GM19023 (cell line): ENCODE measurements around the gene RSAD2.
"Not testable (repeated sequence)": the region's sequence is repeated elsewhere in the genome, so short reads cannot be mapped to it uniquely, and the experiment has no call there.

Experiments used
- ATAC-seq: cut with Tn5 transposase; IDR thresholded peaks from one replicate; pipeline ENCODE4 v1.9.1; 2021; ENCODE audit warnings: mild to moderate bottlenecking, moderate library complexity; ENCODE audit not compliant: unreplicated experiment

The RSAD2 gene

DNA sequence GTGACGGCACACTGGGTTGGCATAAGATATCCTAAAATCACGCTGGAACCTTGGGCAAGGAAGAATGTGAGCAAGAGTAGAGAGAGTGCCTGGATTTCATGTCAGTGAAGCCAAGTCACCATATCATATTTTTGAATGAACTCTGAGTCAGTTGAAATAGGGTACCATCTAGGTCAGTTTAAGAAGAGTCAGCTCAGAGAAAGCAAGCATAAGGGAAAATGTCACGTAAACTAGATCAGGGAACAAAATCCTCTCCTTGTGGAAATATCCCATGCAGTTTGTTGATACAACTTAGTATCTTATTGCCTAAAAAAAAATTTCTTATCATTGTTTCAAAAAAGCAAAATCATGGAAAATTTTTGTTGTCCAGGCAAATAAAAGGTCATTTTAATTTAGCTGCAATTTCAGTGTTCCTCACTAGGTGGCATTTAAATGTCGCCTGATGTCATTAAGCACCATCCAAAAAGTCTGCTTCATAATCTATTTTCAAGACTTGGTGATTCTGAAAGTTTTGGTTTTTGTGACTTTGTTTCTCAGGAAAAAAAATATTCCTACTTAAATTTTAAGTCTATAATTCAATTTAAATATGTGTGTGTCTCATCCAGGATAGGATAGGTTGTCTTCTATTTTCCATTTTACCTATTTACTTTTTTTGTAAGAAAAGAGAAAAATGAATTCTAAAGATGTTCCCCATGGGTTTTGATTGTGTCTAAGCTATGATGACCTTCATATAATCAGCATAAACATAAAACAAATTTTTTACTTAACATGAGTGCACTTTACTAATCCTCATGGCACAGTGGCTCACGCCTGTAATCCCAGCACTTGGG, 19.6 kb downstream of the RSAD2 start:
- no peak for ATAC-seq

DNA sequence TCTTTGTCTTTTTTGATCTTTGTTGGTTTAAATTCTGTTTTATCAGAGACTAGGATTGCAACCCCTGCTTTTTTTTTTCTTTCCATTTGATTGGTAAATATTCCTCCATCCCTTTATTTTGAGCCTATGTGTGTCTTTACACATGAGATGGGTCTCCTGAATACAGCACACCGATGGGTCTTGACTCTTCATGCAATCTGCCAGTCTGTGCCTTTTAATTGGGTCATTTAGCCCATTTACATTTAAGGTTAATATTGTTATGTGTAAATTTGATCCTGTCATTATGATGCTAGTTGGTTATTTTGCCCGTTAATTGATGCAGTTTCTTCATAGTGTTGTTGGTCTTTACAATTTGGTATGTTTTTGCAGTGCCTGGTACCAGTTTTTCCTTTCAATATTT, 25.0 kb downstream of the RSAD2 start:
- ATAC-seq, result not testable (repeated sequence)

DNA sequence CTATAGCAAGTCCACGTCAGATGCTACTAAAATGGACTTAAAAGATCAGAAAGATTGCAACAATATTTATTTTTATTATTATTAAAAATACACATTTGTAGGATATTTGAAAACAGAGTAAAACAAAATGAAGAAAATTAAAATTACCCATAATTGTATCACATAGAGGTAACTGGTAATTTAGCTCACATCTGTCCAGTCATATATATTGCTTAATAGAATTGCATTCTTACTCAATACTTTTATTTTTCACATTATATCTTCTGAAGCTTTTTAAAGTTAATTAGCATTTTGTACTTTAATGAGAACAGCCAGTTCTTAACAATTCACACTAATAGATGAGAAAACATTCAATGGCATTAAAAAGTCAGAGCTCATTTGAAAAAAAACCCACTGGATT, 28.1 kb downstream of the RSAD2 start:
- no peak for ATAC-seq

DNA sequence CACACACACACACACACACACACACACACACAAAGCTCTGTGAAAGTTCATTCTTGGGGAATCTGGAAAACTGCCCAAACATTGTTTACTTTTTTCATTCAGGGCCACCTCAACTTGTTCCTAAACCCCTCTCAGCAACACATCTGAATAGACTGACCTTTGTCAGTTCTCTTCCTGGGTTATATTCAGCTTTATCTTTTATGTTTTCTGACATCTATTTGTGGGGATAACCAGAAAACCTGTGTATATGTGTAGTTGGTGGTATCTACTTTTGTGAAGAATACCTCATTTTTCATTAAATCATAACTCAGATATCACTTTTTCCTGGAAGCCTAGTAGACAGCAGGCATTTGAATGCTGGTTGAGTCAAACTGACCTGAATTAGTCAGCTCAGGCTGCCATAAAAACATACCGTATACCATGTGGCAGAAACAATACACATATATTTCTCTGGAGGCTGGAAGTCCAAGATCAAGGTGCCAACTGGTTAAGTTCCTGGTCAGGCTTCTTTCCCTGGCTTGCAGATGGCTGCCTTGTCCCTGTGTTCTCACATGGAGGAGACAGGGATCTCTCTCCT, 28.7 kb downstream of the RSAD2 start:
- no peak for ATAC-seq

DNA sequence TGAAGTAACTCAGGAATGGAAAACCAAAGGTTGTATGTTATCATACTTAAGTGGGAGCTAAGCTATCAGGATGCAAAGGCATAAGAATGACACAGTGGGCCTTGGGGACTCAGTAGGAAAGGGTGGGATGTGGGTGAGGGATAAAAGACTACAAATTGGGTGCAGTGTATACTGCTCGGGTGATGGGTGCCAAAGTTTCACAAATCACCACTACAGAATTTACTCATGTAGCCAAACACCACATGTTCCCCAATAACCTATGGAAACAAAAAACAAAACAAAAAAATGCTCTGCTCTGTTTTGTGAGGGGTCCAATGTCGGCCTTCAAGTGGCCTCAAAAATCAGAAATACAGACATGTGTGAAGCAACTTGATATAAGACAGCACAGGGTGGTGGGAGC, 30.7 kb downstream of the RSAD2 start:
- no peak for ATAC-seq

DNA sequence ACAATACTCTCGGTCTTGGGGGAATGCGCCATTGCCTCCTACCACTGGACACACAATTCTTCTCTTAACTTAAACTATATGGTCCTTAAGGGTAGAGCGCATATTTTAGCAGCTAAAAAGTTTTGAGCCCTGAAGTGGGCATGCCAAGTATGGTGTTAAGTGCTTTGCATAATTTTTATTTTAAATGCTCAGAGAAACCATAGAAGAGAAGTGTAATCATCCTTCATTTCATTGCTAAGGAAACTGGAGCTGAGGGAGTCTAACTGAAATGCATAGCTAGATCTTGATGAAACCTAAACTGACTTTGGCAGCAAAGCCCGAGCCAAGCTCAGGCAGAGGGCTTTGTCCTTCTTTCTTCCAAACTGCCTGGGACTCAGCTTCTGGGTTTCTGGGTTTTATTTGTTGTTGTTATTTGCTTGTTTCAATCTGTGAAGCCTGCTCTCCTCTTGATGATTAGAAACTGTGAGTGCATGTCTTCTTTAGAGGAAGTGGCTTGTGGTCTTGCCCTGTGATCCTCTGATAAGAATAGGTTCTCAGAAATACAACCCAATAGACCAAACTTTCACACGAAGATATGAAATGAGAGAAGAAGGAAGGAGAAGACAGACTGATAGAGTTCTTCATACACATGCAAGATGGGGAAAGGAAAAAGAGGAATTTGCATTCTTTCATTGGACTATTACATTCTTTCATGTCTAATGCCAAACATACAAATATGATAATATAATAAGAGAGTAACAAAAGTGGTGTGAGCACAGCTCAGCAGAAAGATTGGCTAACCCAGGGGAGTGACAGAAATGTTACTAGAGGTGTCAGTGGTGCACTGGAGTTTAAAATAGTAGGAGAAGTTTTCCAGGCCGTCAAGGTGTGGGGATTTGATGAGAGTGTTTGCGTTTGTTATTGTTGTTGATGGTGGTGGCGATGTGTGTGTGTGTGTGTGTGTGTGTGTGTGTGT, 32.1 kb downstream of the RSAD2 start:
- peak; percentile 97 for ATAC-seq

DNA sequence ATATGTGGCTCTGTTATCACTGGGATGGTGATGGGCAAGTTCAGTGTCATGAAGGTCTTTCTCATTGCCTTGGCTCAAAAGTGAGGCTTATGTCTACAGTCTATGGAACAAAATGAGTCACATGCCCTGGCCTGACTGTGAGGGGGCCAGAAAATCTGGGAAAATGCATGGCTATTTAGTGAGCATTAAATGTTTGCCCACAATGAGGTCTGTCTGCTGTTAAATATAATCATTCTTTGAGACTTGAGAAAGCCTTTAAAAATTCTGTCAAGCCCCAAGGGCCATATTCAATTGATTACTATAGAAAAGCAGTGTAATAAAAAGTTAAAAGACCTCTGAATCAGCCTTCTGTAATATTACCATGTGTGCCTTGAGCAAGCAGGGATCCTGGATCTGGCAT, 34.1 kb downstream of the RSAD2 start:
- no peak for ATAC-seq

DNA sequence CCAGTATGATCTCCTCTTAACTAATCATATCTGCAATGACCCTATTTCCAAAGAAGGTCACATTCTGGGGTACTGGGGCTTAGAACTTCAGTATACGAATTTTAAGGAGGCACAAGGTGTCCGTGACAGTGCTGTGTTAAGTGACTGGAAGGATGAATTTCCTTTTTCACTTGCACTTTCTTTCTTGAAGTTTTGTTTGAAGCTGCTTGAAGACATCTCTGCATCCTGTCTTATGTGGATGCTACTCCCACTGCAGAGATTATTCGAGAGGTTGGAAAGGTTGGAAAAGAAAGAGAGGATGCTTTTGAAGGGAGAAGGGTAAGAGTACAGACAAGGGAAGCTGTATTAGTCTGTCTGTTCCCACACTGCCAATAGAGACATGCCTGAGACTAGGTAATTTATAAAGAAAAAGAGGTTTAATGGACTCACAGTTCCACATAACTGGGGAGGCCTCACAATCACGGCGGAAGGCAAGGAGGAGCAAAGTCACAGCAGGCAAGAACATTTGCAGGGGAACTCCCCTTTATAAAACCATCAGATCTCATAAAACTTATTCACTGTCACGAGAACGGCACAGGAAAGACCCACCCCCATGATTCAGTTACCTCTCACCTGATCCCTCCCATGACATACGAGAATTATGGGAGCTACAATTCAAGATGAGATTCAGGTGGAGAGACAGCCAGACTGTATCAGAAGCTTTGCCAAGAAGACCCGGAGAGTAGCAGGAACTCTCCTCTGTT, 36.0 kb downstream of the RSAD2 start:
- ATAC-seq, result no peak

DNA sequence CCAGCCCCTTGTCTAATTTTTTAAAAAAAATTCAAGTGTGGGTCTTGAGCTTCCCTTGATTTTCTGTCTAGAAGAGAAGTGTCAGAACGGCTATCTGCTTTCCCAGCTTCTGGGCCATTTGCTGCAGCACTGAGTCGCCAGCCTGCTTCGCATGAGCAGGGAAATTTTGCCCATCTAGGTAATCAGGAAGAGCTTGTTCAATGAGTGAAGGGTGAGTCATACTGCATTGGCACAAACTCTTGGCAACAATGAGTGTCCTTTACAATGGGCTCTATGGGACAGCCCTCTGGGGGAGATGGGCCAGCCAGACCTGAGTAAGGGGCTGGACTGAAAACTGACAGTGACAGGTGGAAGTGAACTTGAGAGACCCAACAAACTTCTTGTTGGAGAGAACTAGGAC, 37.3 kb downstream of the RSAD2 start:
- ATAC-seq, result no peak

DNA sequence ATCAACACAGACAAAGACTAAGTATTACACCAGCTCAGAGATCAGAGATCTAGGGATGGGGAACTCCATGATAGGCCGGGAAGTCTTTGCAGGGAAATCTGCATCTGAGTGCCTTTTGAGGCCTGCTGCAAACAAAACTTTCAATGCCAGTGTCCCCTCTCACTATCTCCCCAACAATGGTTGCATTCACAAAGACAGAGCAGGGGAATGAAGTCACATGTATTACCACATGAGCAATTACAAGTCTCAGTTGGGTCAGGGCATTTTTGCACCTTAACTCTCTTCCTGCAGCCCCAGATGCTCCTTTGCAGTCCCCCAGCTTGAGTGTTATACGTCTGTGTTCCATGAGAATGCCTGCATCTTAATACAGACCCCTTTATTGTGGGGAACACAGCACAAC, 37.8 kb downstream of the RSAD2 start:
- ATAC-seq, result no peak

DNA sequence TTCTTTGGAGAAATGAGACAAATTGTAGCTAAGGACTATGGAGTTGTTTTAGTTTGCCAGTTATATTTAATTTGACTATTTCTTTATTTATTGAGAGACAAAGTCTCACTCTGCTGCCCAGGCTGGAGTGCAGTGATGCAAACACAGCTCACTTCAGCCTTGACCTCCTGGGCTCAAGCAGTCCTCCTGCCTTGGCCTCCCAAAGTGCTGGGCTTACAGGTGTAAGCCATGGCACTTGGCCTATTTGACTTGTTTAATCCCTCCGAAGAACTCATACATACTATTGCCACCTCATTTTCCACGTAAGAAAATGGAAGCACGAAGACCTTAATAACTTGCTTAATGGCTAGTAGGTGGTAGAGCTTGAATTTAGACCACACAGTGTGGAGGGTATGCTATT, 38.6 kb downstream of the RSAD2 start:
- no peak for ATAC-seq

DNA sequence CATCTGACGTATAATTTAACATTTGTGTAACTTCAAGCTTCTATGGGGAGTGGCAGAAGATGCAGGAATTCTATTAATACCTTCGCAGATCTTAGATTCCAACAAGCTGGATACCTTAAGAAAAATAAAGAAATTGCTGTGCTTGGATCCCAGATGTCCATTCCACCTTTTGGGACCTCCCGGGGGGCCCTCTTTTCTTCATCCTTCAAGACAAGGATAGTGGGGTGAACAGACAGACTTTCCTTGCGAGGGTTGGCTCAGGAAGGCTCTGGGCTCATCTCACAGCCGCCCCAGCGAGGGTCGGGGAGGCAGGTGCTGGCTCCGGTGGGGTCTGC, 39.1 kb downstream of the RSAD2 start:
- ATAC-seq, result no peak

DNA sequence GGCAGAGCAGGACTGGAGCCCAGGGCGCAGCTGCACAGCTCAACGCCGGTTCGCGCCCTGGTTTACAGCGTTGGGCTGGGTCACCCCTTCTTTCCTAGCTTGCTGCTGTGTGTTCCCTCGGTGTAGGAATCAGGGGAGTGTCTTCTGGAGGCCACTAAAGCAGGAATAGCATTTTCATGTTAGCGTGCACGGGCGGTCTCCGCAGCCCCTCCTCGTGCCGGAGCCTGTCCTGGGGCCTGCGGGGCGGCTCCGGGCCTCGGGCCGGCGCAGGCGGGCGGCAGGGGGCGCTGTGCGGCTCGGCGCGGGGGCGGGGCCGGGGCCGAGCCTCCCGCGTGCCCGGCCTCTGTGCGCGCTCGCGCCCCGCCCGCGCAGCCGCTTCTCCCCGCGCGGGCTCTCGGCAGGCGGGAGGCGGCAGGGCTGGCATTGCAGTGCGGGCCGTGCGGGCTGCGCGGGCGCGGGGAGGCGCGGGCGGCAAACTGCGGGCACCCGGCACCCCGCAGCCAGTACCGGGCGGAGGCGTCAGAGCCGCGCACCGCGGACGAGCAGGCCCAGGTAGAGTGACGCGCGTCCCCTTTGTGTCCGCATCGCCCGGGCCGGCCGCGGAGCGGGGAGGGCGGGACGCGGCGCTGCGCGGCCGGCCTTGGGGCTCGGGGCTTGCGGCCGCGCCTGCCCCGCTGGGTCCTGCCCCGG, 39.6 kb downstream of the RSAD2 start, which contains the start of gene RNF144A:
Gene RNF144A, plus strand, starts transcription at position 342 of the 690 bp plus-strand sequence. CDS start 79,515 bp downstream, outside the sequence.
- peak; percentile 88 for ATAC-seq

DNA sequence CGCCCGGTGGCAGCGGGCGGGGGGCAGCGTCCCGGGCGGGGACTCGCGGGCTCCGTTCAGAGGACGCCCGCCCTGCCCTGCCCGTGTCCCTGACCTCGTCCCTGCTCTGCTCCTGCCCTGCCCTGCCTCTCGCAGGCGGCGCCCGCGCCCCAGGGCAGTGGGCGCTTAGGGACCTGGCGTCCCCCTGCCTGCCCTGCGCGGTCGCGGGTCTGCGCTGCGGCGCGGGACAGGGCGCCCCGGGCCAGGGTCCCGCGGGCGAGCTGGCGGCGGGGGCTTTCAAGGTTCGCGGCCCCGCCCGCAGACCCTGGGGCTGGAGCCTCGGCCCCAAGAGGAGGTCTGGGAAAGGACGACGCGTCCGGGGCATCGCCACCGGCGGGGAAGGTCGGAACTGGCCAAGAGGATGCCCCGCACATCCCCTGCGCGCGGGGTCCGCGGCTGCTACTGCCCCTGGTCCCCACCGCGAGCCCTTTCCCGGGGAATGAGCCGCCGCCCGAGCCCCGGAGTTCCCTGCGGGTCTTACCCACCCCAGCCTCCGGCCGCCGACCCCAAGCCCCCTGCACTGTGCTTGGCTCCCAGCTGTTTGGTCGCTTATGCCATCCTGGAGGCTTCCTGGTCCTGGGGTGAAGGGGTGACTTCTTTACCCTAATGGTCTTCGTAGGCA, 40.3 kb downstream of the RSAD2 start:
- ATAC-seq, result peak; percentile 26

DNA sequence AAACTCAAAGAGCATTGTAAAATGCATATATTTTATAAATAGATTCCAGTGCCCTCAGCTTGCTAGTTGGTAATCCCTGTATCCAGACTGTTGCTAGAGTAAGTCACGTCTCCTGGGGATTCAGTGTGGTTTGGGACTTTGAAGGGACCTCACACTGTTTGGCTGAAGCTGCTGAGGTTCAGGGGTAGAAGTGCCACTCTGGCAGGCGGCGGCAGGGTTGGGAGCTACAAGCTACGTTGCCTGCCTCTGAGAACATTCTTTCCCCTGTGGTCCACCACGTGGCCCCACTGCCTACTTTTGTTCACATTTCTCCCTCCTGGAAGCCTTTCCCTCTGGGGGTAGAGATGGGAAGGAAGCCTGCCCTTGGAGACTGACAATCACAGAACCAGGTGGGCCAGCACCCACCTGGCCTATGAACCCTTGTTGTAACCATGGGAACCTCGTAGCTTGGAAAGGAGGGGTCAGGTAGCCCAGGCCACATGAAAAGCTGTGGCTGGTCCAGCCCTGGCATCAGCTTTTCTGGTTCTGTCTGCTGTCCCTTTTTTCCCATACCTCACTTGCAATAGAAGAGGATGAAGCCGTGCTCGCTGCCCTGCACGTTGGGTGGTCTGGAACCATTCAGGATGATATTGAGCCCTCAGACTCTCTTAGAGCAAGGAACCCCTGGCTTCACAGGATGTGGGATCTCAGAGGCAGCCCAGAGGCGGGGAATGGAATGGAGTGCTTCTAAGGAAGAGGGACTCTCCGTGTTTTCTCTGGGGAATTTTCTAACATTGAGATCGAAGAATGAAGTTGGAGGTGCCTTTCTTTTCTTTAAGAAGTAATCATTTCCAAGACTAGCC, 42.5 kb downstream of the RSAD2 start:
- no peak for ATAC-seq

DNA sequence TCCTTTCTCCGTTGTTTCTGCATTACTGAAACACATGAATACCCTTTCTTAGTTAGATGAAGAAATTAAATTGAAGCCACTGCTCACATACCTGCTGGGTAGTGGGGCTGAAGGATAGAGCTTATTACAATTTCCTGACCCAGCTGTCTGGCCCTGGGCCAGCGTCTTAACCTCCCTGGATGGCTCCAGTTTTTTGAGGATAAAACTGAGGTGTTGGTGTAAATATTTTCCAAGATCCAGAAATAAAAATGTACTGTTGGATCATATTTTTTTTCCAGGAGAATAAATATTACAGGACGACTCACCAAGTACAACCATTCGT, 43.1 kb downstream of the RSAD2 start:
- no peak for ATAC-seq

DNA sequence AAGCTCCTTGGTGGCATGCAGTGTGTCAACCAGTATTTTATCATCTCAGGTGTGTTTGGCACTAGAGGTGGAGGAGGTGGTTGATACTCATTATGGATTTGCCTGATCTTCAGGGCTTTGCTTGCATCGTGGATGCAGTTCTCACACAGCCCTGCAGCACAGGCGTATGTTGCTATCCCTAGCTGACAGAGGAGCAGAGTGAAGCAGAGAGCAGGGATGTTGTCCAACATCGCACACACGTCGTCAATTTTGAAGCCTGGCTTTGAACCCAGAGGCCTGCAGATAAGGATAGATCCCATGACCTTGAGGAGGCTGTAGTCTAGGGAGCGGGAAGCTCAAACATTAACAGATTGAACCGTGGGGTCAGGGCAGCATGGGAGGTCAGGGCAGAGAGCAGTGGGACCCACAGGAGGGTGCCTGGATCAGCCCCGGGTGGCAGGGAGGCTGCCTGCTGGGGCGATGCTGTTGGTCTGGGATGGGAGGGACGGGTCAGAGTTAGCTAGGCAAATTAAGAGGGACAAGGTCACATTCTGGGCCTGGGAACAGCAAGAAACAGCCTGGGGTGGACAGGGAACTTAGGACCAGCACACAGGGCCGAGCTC, 43.8 kb downstream of the RSAD2 start:
- ATAC-seq, result no peak

DNA sequence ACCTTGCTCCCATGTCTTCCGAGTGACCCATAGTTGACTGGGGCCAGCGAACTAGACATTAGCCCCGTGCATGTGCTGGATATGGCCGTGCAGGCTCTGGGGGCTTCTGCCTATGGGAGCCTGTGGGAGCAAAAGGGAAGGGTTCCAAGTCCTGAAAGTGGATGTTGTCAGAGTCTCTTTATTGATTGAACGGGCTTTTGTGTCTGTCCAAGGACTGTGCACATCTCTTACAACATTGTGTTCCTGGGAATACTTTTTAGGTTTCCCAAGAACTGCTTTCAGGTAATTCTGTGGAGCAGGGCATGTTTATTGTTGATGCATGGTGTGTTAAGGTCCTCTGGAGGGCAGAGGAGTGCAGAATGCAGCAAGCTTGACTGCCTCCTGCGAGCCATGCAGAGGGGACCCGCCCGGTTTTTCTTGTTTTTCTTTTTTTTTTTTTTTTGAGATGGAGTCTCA, 44.7 kb downstream of the RSAD2 start:
- no peak for ATAC-seq

DNA sequence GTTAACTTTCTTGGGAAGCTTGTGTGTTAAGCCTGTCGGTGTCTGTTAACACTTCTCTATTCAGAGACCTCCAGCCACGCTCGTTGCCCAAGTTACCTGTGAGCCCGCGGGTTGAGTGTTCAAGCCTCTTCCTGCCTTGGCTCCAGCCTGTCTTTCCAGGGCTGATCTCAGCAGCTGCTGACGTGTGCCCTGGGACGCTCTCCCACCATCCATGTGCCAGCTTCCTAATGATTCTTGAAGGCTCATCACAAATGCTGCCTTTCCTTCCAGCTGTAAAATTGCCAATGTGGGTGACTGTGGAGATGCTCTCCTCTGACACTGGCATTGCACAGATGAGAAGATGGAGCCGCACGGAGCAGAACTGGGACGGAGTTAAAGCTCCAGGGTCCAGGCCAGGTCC, 45.7 kb downstream of the RSAD2 start:
- ATAC-seq, result no peak
